Type B pancreatic cell (in vitro differentiated cells): ENCODE measurements around the gene CMSS1. TPM values are rescaled to one million over a fixed set of nuclear protein-coding genes. Genes with fewer than 3 reads are reported as not detected.
"Not testable (repeated sequence)": the region's sequence is repeated elsewhere in the genome, so short reads cannot be mapped to it uniquely, and the experiment has no call there.

Source experiments
- DNase-seq: peaks from one replicate; pipeline ENCODE4 v3.0.0; 2021; ENCODE audit warnings: mixed read lengths; ENCODE audit not compliant: unreplicated experiment; ENCODE audit errors: extremely low spot score
- H3K27ac Mint-ChIP-seq: 2 replicates; pipeline ENCODE4 v1.8.0; 2021; ENCODE audit warnings: mild to moderate bottlenecking, mixed read lengths
- H3K27me3 Mint-ChIP-seq: 2 replicates; pipeline ENCODE4 v1.8.0; 2021; ENCODE audit warnings: mixed read lengths
- H3K36me3 Mint-ChIP-seq: 2 replicates; pipeline ENCODE4 v1.8.0; 2021; ENCODE audit warnings: mixed read lengths
- H3K4me1 Mint-ChIP-seq: one replicate; pipeline ENCODE4 v1.8.0; 2021; ENCODE audit warnings: mixed read lengths; ENCODE audit not compliant: unreplicated experiment
- H3K4me3 Mint-ChIP-seq: 2 replicates; pipeline ENCODE4 v1.8.0; 2021; ENCODE audit warnings: mild to moderate bottlenecking, mixed read lengths
- H3K9me3 Mint-ChIP-seq: 2 replicates; pipeline ENCODE4 v1.8.0; 2021; ENCODE audit warnings: mixed read lengths
- total RNA-seq: library from RNA; stranded (reverse); gene quantifications from 2 replicates; pipeline ENCODE4 v1.2.1, GENCODE V29; 2021; ENCODE audit warnings: low replicate concordance
- TF ChIP-seq, protein P1 (sequence below): fragments of 200-600 bp; sonication (generic); conservative IDR thresholded peaks from 2 replicates; pipeline ENCODE4 v1.5.0; 2021; ENCODE audit warnings: antibody characterized with exemption, mild to moderate bottlenecking

The CMSS1 gene
- total RNA-seq, 1 donor from 2014 or later: 34.1 TPM

DNA sequence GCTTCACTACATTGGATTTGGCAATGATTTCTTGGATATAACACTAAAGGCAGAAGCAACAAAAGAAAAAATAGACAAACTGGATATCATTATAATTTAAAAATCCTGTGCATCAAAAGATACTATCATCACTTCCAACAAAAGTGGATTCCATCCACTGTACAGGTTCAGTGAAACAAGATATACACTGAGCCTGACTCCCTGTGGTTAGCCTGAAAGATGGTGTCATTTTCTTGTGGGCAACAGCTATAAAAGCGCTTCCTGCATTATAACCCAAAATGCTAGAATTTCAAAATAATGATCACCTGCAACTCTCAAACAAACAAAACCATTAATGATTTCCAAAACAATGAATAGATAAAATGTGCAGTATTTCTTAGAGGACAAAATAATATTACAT, 403.5 kb downstream of the CMSS1 start:
- Mint-ChIP-seq H3K4me1 (no peaks in the 10 kb centered on the region), H3K4me3 (no peak overlapping the region), H3K27ac (no peak overlapping the region), H3K36me3 (no peaks in the 10 kb centered on the region), H3K27me3 (no peaks in the 10 kb centered on the region), H3K9me3 (peaks cover 5% of the 10 kb centered on the region)
- DNase-seq: no peak
- TF ChIP-seq, protein P1, sequence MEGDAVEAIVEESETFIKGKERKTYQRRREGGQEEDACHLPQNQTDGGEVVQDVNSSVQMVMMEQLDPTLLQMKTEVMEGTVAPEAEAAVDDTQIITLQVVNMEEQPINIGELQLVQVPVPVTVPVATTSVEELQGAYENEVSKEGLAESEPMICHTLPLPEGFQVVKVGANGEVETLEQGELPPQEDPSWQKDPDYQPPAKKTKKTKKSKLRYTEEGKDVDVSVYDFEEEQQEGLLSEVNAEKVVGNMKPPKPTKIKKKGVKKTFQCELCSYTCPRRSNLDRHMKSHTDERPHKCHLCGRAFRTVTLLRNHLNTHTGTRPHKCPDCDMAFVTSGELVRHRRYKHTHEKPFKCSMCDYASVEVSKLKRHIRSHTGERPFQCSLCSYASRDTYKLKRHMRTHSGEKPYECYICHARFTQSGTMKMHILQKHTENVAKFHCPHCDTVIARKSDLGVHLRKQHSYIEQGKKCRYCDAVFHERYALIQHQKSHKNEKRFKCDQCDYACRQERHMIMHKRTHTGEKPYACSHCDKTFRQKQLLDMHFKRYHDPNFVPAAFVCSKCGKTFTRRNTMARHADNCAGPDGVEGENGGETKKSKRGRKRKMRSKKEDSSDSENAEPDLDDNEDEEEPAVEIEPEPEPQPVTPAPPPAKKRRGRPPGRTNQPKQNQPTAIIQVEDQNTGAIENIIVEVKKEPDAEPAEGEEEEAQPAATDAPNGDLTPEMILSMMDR: no peak

DNA sequence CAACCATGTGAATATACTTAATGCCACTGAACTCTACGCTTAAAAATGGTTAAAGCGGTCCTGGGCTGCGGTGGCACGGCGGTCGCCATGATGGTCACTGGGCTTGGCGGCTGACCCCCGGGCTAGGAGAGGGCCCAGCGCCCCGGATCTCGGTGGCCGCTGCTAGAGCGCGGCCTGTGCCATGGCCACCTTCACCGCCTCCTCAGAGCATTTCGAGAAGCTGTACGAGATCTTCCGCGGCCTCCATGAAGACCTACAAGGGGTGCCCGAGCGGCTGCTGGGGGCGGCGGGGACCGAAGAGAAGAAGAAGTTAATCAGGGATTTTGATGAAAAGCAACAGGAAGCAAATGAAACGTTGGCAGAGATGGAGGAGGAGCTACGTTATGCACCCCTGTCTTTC, 407.5 kb downstream of the CMSS1 start:
- Mint-ChIP-seq H3K27ac (no peak overlapping the region), H3K4me3 (no peak overlapping the region), H3K4me1 (no peaks in the 10 kb centered on the region), H3K36me3 (no peaks in the 10 kb centered on the region), H3K27me3 (no peaks in the 10 kb centered on the region), H3K9me3 (peaks cover 5% of the 10 kb centered on the region)
- no peak for DNase-seq
- TF ChIP-seq, protein P1: no peak

DNA sequence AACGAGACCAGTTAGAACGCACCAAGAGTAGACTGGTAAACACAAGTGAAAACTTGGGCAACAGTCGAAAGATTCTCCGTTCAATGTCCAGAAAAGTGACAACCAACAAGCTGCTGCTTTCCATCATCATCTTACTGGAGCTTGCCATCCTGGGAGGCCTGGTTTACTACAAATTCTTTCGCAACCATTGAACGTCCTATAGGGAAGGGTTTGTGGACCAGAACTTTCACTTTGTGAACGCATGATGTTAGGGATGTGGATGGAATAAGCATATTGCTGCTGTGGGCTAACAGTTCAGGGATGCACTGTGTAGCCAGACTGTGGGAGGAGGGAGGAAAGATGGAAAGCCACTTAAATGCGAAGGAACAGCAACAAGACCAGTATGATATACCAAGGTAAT, 408.2 kb downstream of the CMSS1 start:
- H3K27ac Mint-ChIP-seq: no peak overlapping the region
- TF ChIP-seq, protein P1: no peak
- no peak for DNase-seq
- no peaks in the 10 kb centered on the region for H3K4me1 Mint-ChIP-seq
- no peaks in the 10 kb centered on the region for H3K27me3 Mint-ChIP-seq
- H3K9me3 Mint-ChIP-seq: peaks cover 2% of the 10 kb centered on the region
- H3K36me3 Mint-ChIP-seq: no peaks in the 10 kb centered on the region
- H3K4me3 Mint-ChIP-seq: no peak overlapping the region

DNA sequence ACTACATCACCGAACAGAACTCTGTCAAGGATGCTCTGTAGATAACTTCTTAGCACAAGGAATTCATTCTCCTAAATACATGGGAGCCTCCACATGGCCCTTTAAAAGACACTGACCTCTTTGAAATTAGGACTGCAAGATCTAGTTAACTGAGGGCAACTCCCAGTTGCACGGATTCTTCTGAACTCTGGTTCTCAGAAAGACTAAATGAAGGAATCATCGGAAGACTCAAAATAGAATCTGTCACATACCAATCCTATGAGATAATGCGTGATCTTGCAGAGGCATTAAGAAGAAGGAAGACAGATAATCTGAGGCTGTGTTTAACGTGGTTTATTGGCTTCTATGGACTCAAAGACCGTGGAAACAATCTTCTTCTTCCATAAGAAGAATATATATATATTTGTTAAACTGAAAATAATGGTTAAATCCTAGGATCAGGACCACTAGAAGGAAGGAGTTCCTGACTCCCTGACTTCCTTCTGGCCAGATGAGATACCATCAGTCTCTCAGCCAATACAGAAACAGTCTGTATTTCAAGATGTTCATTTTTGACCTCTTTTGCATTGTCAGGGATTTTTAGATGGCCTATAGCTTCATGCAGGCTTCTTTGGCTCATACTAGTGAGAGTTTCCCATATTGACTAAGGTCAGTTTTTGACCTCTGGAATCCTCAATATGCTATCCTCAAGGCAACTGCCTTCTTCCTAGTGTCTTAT, 409.2 kb downstream of the CMSS1 start:
- Mint-ChIP-seq H3K4me3 (no peak overlapping the region), H3K27me3 (no peaks in the 10 kb centered on the region), H3K4me1 (no peaks in the 10 kb centered on the region), H3K36me3 (no peaks in the 10 kb centered on the region), H3K9me3 (no peaks in the 10 kb centered on the region), H3K27ac (no peak overlapping the region)
- TF ChIP-seq, protein P1: no peak
- DNase-seq: no peak

DNA sequence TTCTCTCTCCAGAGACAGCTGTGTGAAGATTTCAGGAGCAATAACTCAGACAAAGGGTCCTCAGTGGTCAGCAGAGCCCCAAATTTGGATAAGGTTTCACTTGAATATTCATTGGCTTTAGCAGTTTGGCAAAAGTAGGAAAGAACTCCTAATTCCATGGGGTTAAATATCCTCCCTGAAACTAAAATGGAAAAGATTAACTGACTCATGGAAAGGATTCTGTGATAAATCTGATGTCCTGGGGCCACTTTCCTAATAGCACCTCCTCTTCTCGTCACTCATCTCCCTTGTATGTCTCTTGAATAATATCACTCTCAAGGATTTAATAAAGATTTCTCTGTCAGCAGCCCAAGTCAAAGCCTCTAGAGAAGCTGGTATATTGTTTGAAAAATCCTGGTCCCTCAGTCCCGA, 409.9 kb downstream of the CMSS1 start:
- no peaks in the 10 kb centered on the region for H3K27me3 Mint-ChIP-seq
- H3K9me3 Mint-ChIP-seq: no peaks in the 10 kb centered on the region
- H3K4me1 Mint-ChIP-seq: no peaks in the 10 kb centered on the region
- no peak overlapping the region for H3K27ac Mint-ChIP-seq
- no peak overlapping the region for H3K4me3 Mint-ChIP-seq
- no peaks in the 10 kb centered on the region for H3K36me3 Mint-ChIP-seq
- TF ChIP-seq, protein P1: no peak
- DNase-seq: no peak

DNA sequence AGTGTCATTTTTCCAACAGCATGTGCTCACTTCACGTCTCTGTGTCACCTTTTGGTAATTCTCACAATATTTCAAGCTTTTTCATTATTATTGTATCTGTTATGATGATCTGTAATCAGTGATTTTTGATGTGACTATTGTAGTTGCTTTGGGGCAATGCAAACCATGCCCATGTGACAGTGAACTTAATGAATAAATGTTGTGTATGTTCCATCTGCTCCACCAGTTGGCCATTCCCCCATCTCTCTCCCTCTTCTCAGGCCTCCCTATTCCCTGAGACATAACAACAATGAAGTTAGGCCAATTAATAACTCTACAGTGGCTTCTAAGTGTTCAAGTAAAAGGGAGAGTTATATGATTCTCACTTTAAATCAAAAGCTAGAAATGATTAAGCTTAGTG, 410.6 kb downstream of the CMSS1 start:
- Mint-ChIP-seq H3K27me3 (no peaks in the 10 kb centered on the region), H3K36me3 (no peaks in the 10 kb centered on the region), H3K9me3 (no peaks in the 10 kb centered on the region), H3K27ac (no peak overlapping the region), H3K4me1 (no peaks in the 10 kb centered on the region), H3K4me3 (no peak overlapping the region)
- no peak for DNase-seq
- TF ChIP-seq, protein P1: no peak

DNA sequence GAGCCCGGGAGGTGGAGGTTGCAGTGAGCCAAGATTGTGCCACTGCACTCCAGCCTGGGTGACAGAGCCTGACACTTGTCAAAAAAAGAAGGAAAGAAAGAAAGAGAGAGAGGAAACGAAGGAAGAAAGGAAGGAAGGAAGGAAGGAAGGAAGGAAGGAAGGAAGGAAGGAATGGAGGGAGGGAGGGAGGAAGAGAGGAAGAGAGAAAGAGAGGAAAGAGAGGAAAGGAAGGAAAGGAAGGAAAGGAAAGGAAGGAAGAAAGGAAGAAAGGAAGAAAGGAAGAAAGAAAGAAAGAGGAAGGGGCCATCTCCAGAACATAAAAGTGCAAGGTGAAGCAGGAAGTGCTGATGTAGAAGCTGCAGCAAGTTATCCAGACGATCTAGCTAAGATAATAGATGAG, 411.5 kb downstream of the CMSS1 start:
- H3K4me3 Mint-ChIP-seq, H3K27ac Mint-ChIP-seq, DNase-seq, H3K36me3 Mint-ChIP-seq, H3K27me3 Mint-ChIP-seq, H3K4me1 Mint-ChIP-seq, H3K9me3 Mint-ChIP-seq: not testable (repeated sequence)
